PC-9 (cell line): ENCODE results near the gene HAGHL. TPM values are rescaled to one million over a fixed set of nuclear protein-coding genes. Genes with fewer than 3 reads are reported as not detected.
A peak's percentile ranks its signal among the peaks of the same experiment; 100 is the strongest.

Source experiments
- BruUV-seq: library from RNA; stranded (reverse); fragments of 400-500 nt; replicated peaks from 2 replicates; lab custom pipeline; 2021; lab: Mats Ljungman, UMichigan
- CTCF ChIA-PET: fragments of 300-600 bp; sonication (Branson Sonifier 250); formaldehyde crosslinking; loops from one replicate; lab custom pipeline; 2022; ENCODE audit warnings: antibody characterized with exemption; lab: Charles Lee
- POLR2A ChIA-PET: fragments of 300-600 bp; sonication (Branson Sonifier 250); formaldehyde crosslinking; loops from one replicate; lab custom pipeline; 2022; ENCODE audit warnings: antibody characterized with exemption; ENCODE audit not compliant: unreplicated experiment; lab: Charles Lee
- DNase-seq, 2 experiments: peaks; one replicate each; pipeline versions ENCODE4 v3.0.0 to v3.0.0-alpha.2; 2015 to 2022; ENCODE audit warnings: mixed read lengths in 1 of 2
- H2AFZ ChIP-seq: fragments of 200-600 bp; sonication (generic); 2 replicates; pipeline ENCODE4 v1.8.1; 2017; ENCODE audit warnings: antibody characterized with exemption
- H3F3A ChIP-seq: fragments of 200-600 bp; sonication (generic); 2 replicates; pipeline ENCODE4 v1.8.1; 2017; ENCODE audit warnings: antibody characterized with exemption, mild to moderate bottlenecking, low read depth; ENCODE audit not compliant: insufficient read depth
- H3K27ac ChIP-seq: fragments of 200-600 bp; sonication (generic); 2 replicates; pipeline ENCODE4 v1.6.1; 2016; ENCODE audit warnings: mixed run types
- H3K27me3 ChIP-seq: fragments of 200-600 bp; sonication (generic); 2 replicates; pipeline ENCODE4 v1.6.1; 2016; ENCODE audit warnings: low read depth, mixed run types; ENCODE audit not compliant: insufficient read depth
- H3K36me3 ChIP-seq: fragments of 200-600 bp; sonication (generic); 2 replicates; pipeline ENCODE4 v1.6.1; 2016; ENCODE audit warnings: low read depth, mixed run types
- H3K4me1 ChIP-seq: fragments of 200-600 bp; sonication (generic); replicated peaks from 2 replicates; pipeline ENCODE4 v1.6.1; 2016; ENCODE audit warnings: mixed run types; ENCODE audit not compliant: insufficient read depth
- H3K4me2 ChIP-seq: fragments of 200-600 bp; sonication (generic); 2 replicates; pipeline ENCODE4 v1.6.1; 2017; ENCODE audit warnings: mixed run types
- H3K4me3 ChIP-seq: fragments of 200-600 bp; sonication (generic); 2 replicates; pipeline ENCODE4 v1.6.1; 2016; ENCODE audit warnings: mixed run types
- H3K79me2 ChIP-seq: fragments of 200-600 bp; sonication (generic); 2 replicates; pipeline ENCODE4 v1.6.1; 2017; ENCODE audit warnings: low read depth, mixed run types
- H3K9me2 ChIP-seq: fragments of 200-600 bp; sonication (generic); 2 replicates; pipeline ENCODE4 v1.8.1; 2017; ENCODE audit warnings: mild to moderate bottlenecking; ENCODE audit not compliant: insufficient read depth
- H3K9me3 ChIP-seq: fragments of 200-600 bp; sonication (generic); 2 replicates; pipeline ENCODE4 v1.8.1; 2016; ENCODE audit warnings: low read depth; ENCODE audit not compliant: insufficient read depth
- H4K20me1 ChIP-seq: fragments of 200-600 bp; sonication (generic); 2 replicates; pipeline ENCODE4 v1.8.1; 2017; ENCODE audit not compliant: insufficient read depth
- CTCF ChIP-seq: fragments of 200-600 bp; sonication (generic); conservative IDR thresholded peaks from 2 replicates; pipeline ENCODE4 v1.6.1; 2017; ENCODE audit warnings: mixed run types, antibody characterized with exemption, mild to moderate bottlenecking, moderate library complexity
- EZH2 ChIP-seq: fragments of 200-600 bp; sonication (generic); IDR thresholded peaks from 2 replicates; pipeline ENCODE4 v1.8.0; 2017; ENCODE audit warnings: antibody characterized with exemption, low read depth
- intact Hi-C: fragments of 100-400 bp; cut with micrococcal nuclease; formaldehyde crosslinking; loops from one replicate; pipeline ENCODE4 v1.10.0; 2022; ENCODE audit not compliant: unreplicated experiment
- total RNA-seq: library from RNA; stranded (reverse); gene quantifications from 2 replicates; pipeline ENCODE4 v1.2.3, GENCODE V29; 2021

Gene HAGHL
- total RNA-seq, 1 experiment from 2014 or later, result 31.0 TPM

GRCh38 chr16:730666-731509 lies 4.0 kb downstream of the HAGHL start:
- no peak for TF ChIP-seq EZH2
- no peak for TF ChIP-seq CTCF
- H3K9me2 ChIP-seq, result no peaks in the 10 kb centered on the region
- POLR2A ChIA-PET, result no interaction called here
- intact Hi-C loops, result no loop called here
- no peak overlapping the region for H3K27ac ChIP-seq
- H3K79me2 ChIP-seq, result no peaks in the 10 kb centered on the region
- peak in 1 of 2 experiments; percentile 30 for DNase-seq
- no peak overlapping the region for H3K4me2 ChIP-seq
- no peaks in the 10 kb centered on the region for H3K27me3 ChIP-seq
- peaks cover 4% of the 10 kb centered on the region; the same call in 1 of the 2 replicates for H4K20me1 ChIP-seq
- CTCF ChIA-PET, result no interaction called here
- no peaks in the 10 kb centered on the region for H3K9me3 ChIP-seq
- no TSS peak for BruUV-seq
- no peaks in the 10 kb centered on the region for H3K4me1 ChIP-seq
- no peak overlapping the region for H2AFZ ChIP-seq
- H3F3A ChIP-seq, result peaks cover 15% of the 10 kb centered on the region
- no peak overlapping the region for H3K4me3 ChIP-seq
- no peaks in the 10 kb centered on the region for H3K36me3 ChIP-seq

- Histone ChIP-seq H2AFZ (no peak overlapping the region), H3F3A (peaks cover 7% of the 10 kb centered on the region; the same call in 1 of the 2 replicates), H3K79me2 (no peaks in the 10 kb centered on the region), H3K9me3 (no peaks in the 10 kb centered on the region), H3K9me2 (no peaks in the 10 kb centered on the region), H3K27ac (no peak overlapping the region), H4K20me1 (no peaks in the 10 kb centered on the region), H3K27me3 (no peaks in the 10 kb centered on the region), H3K4me3 (no peak overlapping the region), H3K4me1 (no peaks in the 10 kb centered on the region), H3K36me3 (no peaks in the 10 kb centered on the region), H3K4me2 (no peak overlapping the region)
- CTCF ChIA-PET, result interaction anchor here (0.7 kb wide), 1 partner anchor 256 kb away, joined by 4 read pairs; no protein-coding TSS in a partner anchor
- POLR2A ChIA-PET, result interaction anchor here (0.6 kb wide), 1 partner anchor 28 kb away, joined by 3 read pairs; no protein-coding TSS in a partner anchor
- no TSS peak for BruUV-seq
- intact Hi-C loops, result no loop called here
- TF ChIP-seq EZH2, result no peak
- no peak for TF ChIP-seq CTCF
- peak in 1 of 2 experiments; percentile 10 for DNase-seq
Measured at GRCh38 chr16:732332-732731, 5.4 kb downstream of the HAGHL start.

GRCh38 chr16:732936-733335 lies 6.0 kb downstream of the HAGHL start:
- H3K4me1 ChIP-seq, result no peaks in the 10 kb centered on the region
- TF ChIP-seq EZH2 (no peak), CTCF (no peak)
- no TSS peak for BruUV-seq
- no peak overlapping the region for H2AFZ ChIP-seq
- intact Hi-C loops, result no loop called here
- H3F3A ChIP-seq, result peaks cover 7% of the 10 kb centered on the region; the same call in 1 of the 2 replicates
- no peaks in the 10 kb centered on the region for H3K79me2 ChIP-seq
- CTCF ChIA-PET, result no interaction called here
- H3K4me2 ChIP-seq, result no peak overlapping the region
- no peak overlapping the region for H3K27ac ChIP-seq
- DNase-seq, result peak in 1 of 2 experiments; percentile 32
- H3K9me2 ChIP-seq, result no peaks in the 10 kb centered on the region
- H3K36me3 ChIP-seq, result no peaks in the 10 kb centered on the region
- no peaks in the 10 kb centered on the region for H4K20me1 ChIP-seq
- H3K4me3 ChIP-seq, result no peak overlapping the region
- H3K9me3 ChIP-seq, result no peaks in the 10 kb centered on the region
- POLR2A ChIA-PET, result no interaction called here
- no peaks in the 10 kb centered on the region for H3K27me3 ChIP-seq
